ENCODE measurements around the gene RHBDD3. TPM values are rescaled to one million over a fixed set of nuclear protein-coding genes. Genes with fewer than 3 reads are reported as not detected.

Gene RHBDD3
- 6.8 and 16.2 TPM in 2 replicates for total RNA-seq (ENCODE audit: low replicate concordance)

GRCh38 chr22:29267858-29268510, at the start of gene RHBDD3, which contains the start of gene EWSR1:
TSS of gene RHBDD3 (minus strand) at chr22:29267981. CDS start at chr22:29265626, 2,355 bp downstream.
TSS of gene EWSR1 (plus strand) at chr22:29268268. CDS start at chr22:29268337, 69 bp downstream.

GRCh38 chr22:29315286-29316140, 47.7 kb upstream of the RHBDD3 start, which contains the start of gene RASL10A:
TSS of gene RASL10A (minus strand) at chr22:29315697. CDS start at chr22:29315246, 451 bp downstream.

GRCh38 chr22:29306175-29306834, 38.5 kb upstream of the RHBDD3 start, which contains the start of gene GAS2L1:
TSS of gene GAS2L1 (plus strand) at chr22:29306650. CDS start at chr22:29308106, 1,456 bp downstream.

Other genes starting within 250 kb of the RHBDD3 start
- 0.35 TPM in 1 of 2 replicates, not detected in the other for gene C22orf31, start 206.2 kb downstream of the RHBDD3 start, total RNA-seq (ENCODE audit: low replicate concordance)
- gene KREMEN1, start 194.9 kb downstream of the RHBDD3 start, total RNA-seq (ENCODE audit: low replicate concordance), result 0.98 and 8.8 TPM in 2 replicates
- gene EMID1, start 62.1 kb downstream of the RHBDD3 start, total RNA-seq (ENCODE audit: low replicate concordance), result 0.08 and 0.23 TPM in 2 replicates
- 110 and 151 TPM in 2 replicates for gene EWSR1, start 287 bp upstream of the RHBDD3 start, total RNA-seq (ENCODE audit: low replicate concordance)
- 5.9 TPM in 2 replicates for gene GAS2L1, start 38.7 kb upstream of the RHBDD3 start, total RNA-seq (ENCODE audit: low replicate concordance)
- under 0.01 TPM in 1 of 2 replicates, not detected in the other for gene RASL10A, start 47.7 kb upstream of the RHBDD3 start, total RNA-seq (ENCODE audit: low replicate concordance)
- 49.4 and 68.6 TPM in 2 replicates for gene AP1B1, start 120.6 kb upstream of the RHBDD3 start, total RNA-seq (ENCODE audit: low replicate concordance)
- not detected in 2 replicates for gene RFPL1, start 170.6 kb upstream of the RHBDD3 start, total RNA-seq (ENCODE audit: low replicate concordance)
- gene NEFH, start 212.2 kb upstream of the RHBDD3 start, total RNA-seq (ENCODE audit: low replicate concordance), result 0.08 and 0.23 TPM in 2 replicates